HS-27A (cell line): Measurements from ENCODE around the gene CARD16.
"Not testable (repeated sequence)": the region's sequence is repeated elsewhere in the genome, so short reads cannot be mapped to it uniquely, and the experiment has no call there.

Source experiments
- DNase-seq: peaks from one replicate; pipeline ENCODE4 v3.0.0-alpha.2; 2012; ENCODE audit warnings: low read depth, missing footprints

Gene CARD16

DNA sequence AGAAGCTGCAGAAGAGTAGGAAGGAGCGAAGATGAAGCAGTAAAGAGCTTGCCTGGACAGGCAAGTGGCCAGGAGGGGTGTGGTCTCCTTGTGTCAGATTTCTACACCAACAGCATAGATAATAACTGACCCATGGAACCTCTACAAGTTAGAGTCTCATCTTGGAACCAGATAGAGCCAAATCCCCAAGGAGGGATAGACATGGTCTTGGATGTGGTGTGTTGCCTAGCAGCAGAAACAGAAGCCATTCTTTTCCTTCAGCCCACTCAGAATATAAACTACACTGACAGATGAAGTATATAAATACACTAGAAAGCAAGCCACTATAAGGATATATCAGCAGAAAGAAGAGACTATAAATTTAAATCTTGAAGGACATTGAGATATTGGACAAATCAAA is 4.3 kb upstream of the CARD16 start:
- no peak for DNase-seq

DNA sequence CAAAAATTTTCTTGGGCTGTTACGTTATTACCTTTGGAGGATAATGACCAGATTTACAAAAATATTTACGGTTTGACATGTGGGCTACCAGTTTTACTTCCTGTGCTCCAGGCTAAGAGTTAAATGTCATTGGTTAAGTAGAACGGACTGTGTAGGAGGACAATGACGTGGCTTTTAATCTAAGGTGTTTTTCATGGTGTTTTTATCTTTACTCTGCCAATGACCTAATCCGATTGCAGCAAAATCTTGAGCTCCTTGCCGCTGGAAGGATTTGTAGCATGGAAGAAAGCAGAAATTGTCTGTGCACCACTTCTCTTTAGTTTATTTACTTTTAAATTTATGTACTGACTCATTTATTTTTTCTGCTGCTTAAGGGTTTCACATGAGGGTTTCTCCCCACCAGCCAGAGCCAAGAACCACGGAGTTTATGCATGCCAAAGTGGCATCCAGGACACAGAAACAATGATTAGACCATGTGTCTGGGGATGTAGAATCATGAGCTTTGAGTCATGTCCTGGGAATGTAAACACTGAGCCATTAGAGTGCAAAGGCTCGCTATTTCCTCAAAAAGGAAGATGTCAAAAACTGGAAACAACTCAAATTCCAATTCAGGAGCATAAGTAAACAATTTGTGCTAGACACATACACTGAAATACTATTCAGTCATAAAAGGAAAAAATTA is 1.9 kb upstream of the CARD16 start:
- peak; percentile 88 for DNase-seq

DNA sequence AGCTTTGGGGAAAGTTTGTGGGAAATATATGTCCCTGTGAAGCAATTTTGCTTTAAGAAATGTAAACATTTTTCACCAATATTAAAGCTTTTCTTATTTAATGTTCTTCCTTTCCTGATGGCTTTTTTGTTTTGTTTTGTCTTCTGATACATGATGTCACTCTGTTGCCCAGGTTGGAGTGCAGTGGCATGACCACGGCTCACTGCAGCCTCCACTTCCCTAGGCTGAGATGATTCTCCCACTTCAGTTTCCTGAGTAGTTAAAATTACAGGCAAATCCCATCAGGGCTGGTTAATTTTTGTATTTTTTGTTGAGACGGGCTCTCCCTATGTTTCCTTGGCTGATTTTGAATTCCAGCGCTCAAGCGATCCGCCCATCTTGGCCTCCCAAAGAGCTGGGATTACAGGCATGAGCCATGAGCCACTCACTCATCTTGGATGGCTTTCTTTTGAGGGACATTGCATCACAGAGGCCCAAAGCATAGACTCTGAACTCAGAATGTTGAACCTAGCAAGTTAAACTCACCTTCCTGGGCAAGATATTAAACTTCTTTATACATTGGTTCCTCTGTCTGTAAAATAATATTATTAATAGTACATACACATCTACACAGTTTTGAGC is 651 bp upstream of the CARD16 start:
- no peak for DNase-seq

DNA sequence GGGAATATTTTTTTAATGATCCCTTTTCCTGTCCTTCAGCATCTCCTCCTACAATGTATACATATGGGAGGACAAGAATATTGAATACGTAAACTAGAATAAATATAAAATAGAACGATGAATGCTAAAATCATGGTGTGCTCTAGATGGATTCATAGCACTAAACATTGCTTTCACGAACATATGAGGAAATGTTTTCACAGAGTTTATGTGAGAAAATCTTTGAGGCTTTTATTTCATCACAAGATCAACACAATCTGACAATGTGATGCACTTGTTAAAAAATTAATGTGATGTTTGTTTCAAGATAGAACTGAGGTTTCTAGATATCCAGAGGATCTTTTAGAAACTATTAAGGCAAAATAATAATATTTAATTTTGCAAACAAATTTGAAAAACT is 3.0 kb downstream of the CARD16 start:
- DNase-seq, result no peak

DNA sequence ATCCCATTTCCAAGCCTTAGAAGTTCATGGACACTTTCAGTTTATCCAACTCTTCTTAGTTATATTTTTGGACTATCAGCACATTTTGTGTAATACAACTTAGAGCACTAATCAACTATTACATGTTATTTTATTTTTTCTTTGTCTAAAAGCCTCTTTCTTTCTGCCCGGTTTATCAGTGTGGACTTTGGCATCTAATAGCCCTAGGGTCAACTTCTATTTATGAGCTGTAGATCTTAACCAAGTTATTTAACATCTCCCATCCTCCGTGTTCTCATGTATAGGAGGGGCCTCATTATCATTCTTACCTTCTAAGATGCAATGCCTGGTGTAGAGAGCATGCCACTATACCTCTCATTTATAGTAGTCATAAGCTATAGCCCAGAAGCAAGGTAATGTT is 4.4 kb downstream of the CARD16 start:
- DNase-seq, result no peak

DNA sequence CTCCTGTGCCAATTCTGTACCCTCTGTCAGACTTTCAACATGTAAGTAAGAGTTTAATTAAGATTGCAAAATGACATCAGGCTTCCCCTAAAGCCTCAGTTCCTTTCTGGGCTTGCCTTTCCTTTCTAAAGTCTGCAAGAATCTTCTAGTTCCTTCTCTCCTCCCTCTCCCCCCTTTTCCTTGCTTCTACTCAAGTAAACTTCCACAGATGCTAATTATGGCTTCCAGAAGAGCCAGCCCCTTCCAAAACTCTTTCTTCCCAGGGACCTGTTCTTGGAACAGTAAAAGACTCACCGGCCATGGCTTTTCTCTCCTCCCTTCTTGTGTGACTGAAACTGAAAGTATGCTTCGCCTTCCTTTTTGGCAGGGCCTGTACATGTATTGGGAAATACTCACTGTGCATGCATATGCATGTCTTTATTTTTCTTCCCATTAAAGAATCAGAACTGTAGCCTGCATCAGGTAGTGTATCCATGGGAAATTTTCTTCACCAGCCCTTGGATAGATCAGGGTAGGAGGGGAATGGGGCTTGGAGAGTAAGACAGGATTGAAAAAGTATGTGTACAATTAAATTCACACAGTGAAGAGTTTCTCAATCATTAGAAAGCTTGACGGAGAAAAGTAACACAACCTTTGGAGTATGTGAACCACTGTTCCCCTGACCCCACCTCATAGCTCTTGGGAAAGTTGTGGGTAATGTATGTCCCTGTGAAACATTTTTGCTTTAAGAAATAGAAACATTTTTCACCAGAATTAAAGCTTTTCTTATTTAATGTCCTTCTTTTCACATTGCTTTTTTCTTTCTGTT is 10.1 kb downstream of the CARD16 start, which contains the start of gene CASP1:
Gene CASP1 (minus strand): TSS at position 332 of the 808 bp plus-strand sequence. CDS start 31 bp downstream, at position 301.
- DNase-seq, result no peak

DNA sequence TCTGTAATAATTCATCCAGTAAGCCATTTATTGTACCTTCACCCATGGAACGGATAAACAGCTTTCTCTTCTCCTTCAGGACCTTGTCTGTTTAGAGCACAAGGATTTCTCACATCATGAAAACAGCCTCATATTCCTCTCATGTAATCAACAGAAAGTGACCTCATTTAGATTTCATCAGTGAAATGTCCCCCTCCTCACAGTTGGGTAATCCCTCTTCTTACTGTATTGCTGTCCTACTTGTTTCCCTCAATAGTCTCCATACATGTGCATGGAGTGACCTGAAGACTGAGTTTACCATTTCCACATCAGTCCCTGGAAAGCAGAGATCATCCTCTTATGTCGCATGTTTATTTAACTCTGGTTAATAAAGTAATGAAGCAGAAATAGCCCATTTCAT is 10.7 kb downstream of the CARD16 start:
- DNase-seq, result not testable (repeated sequence)

DNA sequence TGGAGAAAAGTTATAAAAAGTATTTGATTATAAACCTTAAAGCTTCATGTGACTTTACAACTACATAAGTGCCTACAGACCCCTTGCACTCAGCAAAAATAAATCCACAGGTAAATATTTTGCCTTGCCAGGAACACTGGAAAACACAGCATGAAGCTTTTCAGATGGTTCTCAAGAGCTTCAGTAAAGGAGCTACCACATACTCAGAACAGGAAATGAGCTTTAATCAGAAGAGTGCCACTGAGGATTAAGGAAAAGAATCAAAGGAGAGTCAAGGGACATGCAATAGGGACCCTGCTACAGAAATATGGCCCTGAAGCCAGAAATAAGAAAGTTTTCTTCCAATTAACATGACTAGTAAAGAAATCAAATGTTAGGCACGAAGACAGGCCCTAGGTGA is 11.4 kb downstream of the CARD16 start:
- DNase-seq, result no peak

DNA sequence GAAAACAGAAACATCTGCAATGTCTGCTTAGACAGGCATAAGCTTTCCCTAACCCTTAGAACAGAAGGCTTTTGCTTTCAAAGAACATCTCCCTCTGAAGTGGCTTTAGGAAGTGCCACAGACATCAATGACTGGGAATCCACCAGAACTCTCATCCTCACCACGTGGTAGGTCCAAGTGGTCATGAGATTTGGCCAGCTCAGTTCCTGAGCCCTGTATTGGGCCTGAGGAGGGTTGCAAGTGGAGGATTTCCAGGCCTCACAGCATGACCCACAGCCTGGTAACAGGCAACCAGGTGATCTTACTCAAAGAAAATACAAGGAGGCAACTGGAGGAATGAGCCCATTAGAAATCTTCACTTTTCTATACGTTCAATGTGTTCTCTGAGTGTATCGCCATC is 11.8 kb downstream of the CARD16 start:
- DNase-seq, result no peak

DNA sequence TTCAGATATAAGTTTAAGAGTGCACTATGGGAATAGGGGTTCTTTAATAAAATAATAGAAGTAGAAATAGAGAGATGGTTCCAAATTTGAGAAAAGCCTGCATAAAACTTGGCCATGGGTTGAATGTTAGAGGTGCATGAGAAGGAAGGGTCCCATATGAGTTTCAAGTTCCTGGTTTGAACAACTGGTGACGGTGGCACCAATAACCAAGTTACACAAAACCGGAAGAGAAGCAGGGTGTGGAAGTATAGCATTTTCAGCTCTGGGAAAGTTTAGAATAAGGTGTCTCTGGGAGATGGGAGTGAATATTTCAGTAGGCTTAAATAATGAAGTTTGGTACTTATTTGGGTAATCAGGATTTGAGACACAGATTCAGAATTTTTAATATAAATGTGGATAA is 12.6 kb downstream of the CARD16 start:
- no peak for DNase-seq

DNA sequence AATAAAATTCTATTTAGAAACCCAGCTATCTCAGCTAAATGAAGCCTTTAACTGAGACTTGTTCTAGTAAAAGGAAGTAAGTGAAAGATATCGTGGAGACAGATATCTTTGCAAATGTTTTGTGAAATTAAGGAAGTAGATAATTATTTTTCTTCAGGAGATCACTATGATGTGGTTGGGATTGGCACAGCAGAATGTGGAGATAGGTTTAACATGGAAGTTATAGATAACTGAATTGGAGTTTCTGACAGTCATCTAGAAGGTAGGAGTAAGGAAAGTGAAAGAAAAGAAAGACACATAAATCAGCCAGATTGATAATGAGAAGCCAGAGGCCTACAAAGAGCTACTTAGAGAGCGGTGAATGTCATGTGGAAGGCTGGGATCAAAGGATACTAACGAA is 17.5 kb downstream of the CARD16 start:
- DNase-seq, result no peak

DNA sequence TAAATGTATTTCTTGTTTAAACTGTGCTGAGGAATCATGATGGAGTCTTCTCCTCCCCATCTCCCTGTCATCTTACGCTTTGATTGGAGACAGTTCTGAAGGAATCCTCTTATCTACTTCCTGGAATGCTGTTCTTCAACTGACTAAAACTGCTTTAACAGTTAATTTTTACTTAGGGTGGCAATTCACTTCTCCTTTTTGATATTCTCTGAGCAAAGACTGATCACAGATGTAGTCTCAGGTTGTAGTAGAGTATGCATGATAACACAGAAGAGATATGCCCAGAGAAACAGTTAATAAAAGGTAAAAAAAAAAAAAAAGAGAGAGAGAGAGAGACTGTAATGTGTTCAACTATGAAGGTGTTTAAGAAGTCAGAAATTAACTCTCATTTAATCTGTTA is 20.7 kb downstream of the CARD16 start:
- no peak for DNase-seq

DNA sequence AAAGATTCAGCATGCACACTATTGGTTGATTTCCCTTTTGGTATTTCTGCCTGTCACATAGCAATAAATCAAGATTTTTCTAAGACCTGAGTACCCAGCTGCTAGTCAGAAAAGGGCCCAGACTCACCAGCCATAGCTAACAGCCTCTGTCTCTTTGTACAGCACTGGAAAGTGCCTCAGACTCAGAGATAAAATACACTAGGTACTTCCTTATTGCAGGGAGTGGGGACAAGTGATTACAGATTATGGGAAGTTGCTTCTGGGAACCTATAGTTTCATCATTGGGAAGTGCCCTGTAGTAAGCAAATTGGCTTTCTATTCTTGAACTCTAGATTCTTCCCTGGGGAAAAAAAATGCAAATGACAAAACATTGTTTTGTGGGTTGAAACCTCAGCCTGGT is 22.1 kb downstream of the CARD16 start, which contains the start of gene CASP5:
Gene CASP5 (minus strand): TSS at position 166 of the 400 bp plus-strand sequence. CDS start 32 bp downstream, at position 134.
- DNase-seq, result no peak

DNA sequence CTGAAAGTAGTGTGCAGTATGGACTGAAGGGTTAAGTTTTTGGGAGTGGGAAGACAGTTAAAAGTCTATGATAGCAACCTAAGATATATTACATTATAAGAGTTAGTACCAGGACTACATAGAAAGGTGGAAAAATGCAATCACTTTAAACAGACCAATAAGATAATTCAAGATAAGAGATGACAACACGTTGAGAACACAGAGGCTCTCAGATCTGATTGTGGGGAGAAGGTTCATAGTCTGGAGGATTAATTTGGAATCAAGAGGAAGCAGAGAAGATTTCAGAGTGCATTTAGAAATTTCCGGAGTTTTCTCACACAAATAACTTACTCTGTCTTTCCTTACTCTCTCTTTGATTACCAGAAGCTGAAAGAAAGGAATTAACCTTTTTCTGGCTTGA is 22.6 kb downstream of the CARD16 start:
- no peak for DNase-seq

DNA sequence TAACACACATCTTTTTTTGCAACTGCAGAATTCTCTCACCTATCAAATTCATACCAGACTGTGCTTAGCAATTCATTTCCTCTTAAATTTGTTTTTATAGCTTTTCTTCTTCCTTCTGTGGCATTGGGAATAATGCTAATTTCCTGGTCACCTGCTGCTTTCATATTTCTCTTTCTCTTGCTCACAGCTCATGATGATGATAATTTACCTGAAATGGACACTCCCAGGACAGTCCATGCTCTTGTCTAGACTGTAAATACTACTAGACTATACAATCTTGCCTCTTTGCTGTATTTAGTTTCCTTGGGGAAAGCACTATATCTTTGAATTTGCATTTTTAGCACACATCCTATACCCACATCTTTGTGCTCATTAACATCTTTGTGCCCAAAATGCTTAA is 37.7 kb downstream of the CARD16 start:
- no peak for DNase-seq

DNA sequence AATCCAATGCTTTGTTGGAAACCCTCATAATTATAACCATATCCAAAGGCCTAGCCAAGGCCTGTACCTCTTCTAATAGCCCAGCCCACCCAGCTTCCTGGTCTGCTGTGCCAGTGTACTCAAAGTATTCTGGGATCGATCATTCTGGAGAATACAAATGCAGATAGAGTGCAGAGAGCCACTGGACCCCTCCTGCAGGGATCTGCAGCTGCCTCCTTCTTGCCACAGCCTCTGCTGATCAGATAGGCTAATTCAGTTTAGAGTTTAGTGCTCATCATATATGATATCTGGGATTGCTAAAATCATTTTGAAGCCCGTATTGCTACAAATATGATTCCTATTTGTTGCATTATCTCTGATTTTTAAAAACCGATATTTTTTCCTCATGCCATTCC is 39.7 kb downstream of the CARD16 start:
- no peak for DNase-seq

DNA sequence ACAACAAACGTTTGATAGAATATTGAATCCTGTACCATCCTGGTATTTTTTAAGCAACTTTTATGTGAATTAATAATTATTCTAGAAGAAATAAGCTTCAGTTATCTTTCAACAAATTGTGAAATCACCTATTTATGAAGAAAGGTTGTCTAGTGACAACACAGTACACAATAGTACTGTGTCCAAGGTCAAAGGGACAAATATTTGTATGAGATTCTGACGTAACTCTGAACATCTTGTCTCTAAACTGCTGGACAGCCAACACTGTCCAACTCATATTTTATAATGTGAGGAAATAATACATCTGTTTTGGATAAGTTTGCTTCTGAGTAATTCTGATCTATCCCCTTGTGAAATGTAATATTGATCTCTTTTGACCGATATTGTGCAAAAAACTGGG is 41.1 kb downstream of the CARD16 start:
- DNase-seq, result no peak

DNA sequence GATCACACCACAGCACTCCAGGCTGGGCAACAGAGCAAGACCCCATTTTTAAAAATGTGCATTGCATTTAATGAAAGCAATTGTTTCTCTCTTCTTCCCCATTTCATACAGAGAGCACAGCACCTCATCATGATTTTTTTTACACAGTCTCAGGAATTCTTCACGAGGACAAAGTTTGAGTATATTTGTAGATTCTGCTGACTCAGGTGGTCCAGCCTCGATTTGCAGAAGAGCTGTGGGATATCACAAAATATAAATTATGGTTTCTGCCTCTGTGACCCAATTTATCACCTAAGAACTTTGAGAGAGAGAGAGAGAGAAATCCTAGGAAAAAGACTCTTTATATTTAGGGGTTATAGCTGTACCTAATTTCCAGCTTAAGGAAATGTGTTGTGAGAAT is 42.0 kb downstream of the CARD16 start:
- no peak for DNase-seq

DNA sequence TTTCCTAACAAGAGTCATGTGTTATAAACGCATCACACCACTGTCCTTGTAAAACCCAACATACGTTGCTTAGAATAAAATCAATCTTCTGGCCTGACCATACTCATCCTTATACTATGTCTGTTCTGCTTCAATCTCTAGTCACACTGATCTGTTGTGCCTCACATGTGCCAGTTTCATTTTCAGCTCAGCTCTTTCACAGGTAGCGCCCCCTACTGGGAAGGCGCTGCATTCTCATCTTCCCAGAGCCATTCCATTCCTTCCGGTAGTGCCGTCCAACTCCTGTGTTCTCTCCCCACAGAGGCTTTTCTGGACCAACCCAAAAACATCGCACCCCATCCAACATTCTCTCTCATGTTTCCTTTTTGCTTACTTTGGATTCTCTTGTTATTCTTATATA is 44.3 kb downstream of the CARD16 start:
- no peak for DNase-seq

DNA sequence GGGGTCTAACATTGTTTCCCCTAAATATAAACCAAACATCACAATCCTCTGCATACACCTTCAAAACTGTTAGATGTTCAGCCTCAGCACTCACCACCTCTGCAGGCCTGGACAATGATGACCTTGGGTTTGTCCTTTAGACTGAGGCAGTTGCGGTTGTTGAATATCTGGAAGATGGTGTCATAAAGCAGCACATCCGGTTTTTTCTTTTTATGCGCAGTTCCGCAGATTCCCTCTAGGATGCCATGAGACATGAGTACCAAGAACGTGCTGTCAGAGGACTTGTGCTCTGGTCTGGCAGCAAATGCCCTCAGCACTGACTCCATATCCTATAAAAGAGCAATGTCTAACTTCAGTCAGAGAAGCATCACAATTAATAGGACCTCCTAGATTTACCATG is 45.0 kb downstream of the CARD16 start:
- no peak for DNase-seq

DNA sequence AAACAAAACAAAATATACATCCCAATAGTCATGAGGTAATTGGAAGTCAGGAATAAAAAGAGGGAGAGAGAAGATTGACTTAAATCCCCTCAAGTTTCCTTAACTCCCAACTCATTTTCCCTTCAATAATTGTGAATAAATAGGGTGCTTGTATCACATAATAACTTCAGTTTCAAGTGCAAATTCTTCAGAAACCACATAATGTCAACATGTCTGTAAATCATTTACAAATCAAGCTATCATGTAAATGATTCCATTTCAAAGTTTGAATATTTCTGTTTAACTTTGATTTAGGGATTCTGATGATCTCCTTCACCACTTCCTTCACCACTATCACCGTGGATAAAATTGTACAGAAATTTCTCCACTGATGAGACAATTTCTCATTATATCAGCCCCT is 45.4 kb downstream of the CARD16 start:
- DNase-seq, result no peak

DNA sequence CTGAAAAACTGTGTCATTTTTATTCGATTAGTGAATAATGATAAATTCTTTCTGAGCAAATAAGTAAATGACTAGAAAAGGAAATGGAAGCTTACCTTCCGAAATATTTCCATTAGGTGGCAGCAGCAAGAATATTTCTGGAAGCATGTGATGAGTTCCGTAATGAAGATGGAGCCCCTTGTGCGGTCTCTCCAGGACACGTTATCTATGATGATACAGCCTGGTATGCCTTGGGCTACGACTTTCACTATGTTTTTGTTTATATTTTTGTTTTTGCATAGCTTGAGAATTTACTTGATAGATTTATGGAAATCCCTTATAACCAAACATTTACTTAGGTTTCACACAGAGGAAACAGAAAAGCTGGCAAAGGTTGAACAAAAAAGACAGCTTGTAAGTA is 47.8 kb downstream of the CARD16 start:
- no peak for DNase-seq

DNA sequence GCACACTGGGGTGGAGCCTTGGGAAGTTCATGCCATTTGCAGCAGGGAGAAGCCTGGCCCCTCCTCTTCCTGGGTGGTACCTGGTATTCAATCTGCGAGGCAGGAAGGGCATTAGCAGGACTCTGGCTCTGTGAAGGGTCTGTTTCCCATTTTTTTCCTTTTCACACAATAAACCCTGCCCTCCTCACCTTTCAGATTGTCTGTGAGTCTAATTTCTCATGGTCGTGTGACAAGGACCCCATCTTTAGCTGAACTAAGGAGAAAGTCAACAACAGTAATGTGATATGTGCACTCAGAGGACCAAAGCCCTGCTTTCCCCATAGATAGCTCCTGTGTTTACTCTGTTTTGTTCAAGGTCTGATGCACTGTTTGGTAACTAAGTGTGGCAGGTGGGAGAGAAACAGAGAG is 50.1 kb downstream of the CARD16 start:
- DNase-seq, result no peak
